RPMI7951 (cell line): ENCODE data around the gene CASK. TPM values are rescaled to one million over a fixed set of nuclear protein-coding genes. Genes with fewer than 3 reads are reported as not detected.
"Not testable (repeated sequence)": the region's sequence is repeated elsewhere in the genome, so short reads cannot be mapped to it uniquely, and the experiment has no call there.

Experiments used
- DNase-seq: peaks from one replicate; pipeline ENCODE4 v3.0.0-alpha.2; 2012; ENCODE audit warnings: low read depth
- total RNA-seq: library from RNA; depleted of rRNA; stranded (reverse); fragments of >200 nt; shearing (Covaris generic); gene quantifications from 2 replicates; pipeline ENCODE4 v1.2.3, GENCODE V29; 2014

Gene CASK
- total RNA-seq, 1 experiment from 2014 or later, result 22.8 TPM

DNA sequence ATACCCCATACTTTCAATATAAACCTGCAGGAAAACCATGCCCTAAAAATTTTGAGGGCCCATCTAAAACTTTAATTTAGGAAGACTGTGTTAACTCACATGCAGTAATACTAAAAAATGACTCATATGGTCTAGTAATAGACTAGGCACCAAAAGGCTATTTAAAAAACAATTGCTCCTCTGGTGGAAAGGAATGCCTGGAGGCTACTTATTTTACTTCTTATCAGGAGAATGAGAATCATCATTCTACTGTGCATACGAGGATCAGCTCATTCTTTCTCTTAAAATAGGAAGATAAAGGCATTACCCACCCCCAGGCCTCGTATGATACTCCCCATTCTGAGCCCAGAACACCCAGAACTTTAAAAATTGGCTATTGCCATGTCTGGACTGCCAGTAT is 277.2 kb downstream of the CASK start:
- DNase-seq, result peak; percentile 24

DNA sequence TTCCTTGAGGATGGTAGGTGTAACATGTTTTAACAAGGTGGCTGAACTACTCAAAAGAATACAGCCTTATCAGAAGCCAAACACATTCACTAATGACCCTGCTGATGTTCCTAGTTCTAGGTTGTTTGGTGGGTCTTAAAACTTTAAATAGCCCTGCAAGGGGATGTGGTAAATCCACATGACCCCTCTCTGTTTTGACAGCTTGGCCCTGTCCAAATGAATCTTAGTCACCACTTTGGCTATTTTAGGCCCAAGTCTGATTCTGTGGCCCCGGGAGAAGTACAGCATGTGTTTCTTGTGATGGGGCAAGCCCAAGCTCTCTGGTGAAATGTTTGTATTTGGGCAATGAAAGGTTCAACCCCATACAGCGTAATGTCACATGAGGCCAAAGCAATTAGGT is 289.1 kb downstream of the CASK start:
- peak; percentile 74 for DNase-seq

DNA sequence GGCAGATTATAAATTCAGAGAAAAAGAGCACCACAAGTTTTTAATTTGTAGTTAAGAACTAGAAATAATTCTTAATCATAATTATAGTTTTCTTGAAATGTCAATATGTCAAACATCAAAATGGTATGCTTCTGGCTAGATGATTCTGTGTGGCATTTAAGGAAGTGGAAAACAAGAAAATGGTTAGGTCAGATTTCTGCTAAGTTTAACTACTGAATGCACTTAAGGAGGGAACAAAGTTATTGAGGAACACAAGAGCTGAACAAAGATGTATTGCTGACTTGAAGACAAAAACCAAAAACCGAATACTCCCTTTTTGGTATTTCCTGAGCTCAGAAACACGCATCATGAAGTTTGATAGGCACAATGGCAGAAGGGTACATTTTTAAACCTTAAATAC is 293.3 kb downstream of the CASK start:
- DNase-seq, result no peak

DNA sequence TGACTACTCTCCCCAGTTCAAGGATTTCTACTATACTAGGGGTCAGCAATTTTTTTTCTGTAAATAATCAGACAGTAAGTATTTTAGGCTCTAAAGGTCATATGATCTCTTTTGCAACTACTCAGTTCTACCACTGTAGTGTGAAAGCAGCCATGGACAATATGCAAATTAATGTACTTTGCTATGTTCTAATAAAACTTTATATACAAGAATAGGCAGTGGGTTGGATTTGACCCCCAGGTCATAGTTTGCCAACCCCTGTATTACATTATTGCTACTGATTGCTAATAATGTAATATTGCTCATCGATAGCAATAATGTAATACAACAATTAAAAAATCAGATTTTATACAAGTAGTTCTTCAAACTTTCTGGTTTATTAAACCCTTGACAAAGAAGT is 293.8 kb downstream of the CASK start:
- no peak for DNase-seq

DNA sequence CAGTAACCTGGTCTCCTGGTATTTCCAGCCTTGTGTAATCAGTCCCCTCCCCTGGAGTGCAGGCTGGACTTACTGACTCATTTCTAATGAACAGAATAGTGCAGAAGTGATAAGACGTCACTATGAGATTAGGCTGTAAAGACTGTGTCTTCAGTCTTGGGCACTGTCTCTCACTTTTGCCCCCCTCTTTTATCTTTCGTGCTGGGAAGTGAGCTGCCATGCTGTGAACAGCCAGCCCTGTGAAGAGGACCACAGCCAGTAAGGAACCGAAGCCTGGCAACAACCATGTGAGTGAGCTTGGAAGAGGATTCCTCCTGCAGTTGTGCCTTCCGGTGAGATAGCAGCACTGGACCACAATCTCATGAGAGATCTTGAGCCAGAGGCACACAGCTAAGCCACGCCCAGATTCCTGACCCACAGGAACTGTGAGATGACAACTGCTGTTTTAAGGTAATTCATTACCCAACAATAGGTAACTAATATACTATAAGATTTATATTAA is 302.1 kb downstream of the CASK start:
- DNase-seq, result peak; percentile 73

DNA sequence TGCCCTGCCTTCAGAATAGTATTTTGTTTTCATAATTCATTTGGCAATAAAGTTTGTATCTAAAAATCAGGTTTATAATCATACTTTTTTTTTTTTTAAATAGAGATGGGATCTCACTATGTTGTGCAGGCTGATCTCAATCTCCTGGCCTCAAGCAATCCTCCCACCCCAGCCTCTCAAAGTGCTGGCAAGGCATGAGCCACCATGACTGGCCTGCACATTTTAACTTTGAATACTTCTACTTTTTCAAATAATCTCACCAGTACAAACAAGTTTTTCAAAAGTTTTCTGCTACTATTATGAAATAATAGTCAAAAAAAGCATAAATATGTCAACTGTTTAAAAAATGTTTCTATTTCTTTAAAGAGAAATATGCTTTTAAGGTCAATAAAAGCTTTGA is 304.1 kb downstream of the CASK start:
- DNase-seq, result no peak

DNA sequence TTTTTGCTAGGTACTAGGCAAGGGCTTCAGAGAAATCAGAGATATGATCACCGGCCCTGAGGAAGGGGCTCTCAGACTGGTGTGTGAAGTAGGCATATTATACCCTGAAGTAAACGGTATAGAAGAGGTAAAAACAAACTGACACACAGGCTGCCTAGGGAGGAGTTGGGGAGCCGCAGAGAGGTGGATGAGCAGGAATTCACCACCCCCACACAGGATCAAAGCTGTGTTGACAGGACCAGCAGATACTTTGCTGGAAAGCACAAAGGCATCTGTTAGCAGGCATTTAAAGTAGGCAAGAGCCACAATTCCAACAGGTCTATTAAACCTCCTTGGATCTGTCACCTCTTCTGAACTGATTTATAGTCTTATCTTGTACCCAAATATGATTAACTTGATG is 306.4 kb downstream of the CASK start:
- no peak for DNase-seq

DNA sequence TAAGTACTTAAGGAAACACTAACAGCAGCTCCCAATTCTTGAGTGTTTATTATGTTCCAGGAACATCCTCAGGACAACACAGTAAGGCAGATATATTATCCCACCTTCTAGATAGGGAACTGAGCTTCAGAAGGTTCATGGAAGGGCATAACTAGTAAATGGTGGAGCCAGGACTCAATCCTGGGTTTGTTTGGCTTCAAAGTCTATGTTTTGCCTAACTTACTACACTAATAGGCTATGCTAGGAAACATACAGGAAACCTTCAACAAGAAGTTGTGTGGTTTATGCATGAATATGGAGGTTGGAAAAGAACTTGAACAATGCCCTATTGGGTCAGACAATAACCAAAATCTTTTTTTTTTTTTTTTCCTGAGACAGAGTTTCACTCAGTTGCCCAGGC is 307.1 kb downstream of the CASK start:
- DNase-seq, result no peak

DNA sequence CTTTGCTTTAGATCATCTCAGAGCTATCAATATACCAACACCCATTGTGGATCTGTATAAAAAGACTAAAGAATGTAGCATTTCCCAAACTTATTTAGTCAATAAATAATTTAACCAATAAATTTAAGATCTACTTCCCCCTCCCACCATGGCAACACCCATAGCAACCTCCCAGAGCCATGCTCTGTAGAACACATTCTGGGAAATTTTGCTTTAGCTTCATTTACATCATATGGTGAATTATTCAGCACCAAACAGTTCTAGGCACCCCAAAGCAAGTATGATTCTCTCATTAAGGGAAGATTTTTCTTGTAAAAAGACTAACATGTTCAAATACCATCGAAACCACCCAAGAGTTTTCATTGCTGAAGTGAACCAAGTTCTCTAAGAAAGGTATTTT is 315.1 kb downstream of the CASK start:
- no peak for DNase-seq

DNA sequence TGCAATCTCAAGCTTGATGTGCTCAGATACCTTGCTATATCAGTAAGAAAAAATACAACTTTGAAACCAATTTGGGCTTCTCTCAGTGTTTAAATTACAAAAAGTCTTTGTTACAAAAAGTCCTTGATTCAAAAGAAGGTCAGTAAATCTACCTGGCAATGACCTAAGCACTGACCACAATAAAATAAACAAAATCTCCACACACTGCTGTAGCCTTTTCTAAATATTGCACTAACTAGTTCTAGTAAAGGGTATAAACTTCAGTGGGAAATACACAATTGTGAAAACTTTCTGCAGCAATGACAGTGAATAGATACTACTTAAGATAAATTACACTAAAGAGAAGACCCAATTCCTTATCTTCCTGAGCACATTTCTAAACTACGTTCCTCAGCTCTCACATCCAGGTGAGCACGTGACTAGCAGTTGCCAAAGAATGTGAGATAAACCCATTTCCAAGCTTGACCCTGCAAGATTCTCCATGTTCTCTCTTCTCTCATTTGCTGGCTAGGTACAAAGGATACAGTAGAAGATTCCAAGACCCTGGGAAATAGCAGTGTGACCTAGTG is 316.0 kb downstream of the CASK start:
- DNase-seq, result no peak

DNA sequence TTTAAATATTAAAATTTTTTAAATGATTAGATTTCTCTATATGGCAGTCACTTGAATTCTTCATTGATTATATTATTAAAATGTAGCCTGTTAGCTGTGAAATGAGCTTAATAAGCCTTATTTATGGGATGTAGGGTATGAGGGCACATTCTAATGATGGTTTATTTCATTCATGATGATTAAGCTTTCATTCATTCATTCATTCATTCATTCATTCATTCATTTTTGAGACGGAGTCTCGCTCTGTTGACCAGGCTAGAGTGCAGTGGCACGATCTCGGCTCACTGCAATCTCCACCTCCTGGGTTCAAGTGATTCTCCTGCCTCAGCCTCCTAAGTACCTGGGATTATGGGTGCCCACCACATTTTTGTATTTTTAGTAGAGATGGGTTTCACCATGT is 317.3 kb downstream of the CASK start:
- not testable (repeated sequence) for DNase-seq

DNA sequence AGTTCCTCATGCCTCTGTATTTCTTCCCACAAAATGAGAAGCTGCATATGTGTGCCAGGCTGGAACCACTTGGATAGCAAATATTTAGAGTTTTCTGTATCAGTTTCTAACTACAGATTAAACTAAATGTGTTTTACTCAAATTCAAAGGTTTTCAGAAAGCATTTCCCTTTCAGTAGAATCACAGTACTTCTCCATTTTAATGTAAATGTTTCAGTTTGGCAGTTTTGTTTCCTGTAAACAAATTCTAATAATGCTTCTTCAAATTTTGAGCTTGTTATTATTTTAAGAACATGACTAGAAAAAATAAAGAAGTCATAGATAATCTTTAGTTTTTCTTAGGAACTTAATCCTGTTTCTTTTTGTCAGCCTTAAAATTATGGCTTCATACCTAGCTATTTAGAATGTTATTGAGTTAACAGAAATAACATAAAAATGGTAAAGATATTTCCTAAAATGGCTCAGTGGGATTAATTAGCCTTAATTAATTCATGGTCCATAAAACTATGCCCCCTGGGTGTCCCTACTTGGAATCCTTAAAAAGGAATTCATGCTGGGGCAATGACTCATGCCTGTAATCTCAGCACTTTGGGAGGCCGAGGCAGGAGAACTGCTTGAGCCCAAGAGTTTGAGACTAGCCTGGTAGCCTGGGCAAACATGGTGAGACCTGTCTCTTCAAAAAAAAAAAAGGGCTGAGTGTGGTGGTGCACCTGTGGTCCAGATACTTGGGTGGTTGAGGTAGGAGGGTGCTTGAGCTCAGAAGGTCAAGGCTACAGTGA is 318.4 kb downstream of the CASK start:
- peak; percentile 40 for DNase-seq

DNA sequence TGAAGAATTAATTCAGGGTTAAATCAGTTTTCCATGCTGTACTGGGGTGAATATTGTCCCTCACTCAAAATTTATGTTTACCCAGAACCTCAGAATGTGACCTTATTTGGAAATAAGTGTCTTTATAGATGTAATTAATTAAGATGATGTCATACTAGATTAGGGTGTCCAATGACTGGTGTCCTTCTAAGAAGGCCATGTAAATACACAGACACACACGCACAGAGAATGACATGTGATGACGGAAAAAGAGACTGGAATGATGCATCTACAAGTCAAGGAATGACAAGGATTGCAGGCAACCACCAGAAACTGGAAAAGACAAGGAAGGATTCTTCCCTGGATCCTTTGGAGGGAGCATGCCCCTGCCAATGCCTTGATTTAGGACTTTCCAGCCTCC is 319.2 kb downstream of the CASK start:
- DNase-seq, result no peak

DNA sequence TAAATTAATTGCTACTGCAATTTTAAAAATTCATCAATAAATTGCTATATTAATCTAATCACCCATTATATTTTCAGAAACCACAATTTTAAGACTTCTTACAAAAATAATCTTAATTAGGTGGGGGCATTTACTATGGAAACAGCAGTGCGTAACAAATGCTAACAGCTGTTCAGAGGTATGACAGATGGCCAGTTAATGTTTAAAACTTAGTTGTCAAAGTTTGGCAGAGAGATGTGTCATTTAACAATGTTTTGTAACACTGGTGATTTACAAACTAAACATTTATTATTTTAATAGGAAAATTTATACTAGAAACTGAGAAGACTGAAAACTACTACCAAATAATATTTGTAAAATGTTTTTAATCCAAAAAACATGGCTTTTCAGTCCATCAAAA is 319.8 kb downstream of the CASK start:
- DNase-seq, result no peak

DNA sequence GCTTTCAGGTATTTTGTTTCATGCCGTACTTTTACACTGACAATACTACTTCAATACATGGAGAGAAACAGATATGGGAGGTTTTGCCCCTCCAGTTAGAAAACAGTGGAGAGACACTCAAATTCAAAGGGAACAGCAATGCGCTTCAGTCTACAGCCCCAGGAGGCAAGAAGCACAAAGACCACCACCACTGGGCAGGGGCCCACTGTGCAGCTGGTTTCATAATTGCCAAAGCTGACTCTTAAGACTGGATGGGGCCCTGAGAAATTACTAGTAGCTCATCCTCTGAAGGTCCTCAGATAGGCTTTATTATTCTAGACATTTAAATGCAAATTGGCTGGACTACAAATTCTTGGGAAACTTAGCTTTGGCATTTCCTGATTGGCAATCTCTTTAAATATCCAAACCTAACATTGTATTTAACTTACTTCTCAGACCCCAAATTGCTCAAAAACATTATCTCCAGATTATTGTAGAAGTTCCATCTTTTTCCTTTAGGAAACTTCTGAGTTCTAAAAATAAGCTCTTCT is 320.5 kb downstream of the CASK start:
- DNase-seq, result no peak

DNA sequence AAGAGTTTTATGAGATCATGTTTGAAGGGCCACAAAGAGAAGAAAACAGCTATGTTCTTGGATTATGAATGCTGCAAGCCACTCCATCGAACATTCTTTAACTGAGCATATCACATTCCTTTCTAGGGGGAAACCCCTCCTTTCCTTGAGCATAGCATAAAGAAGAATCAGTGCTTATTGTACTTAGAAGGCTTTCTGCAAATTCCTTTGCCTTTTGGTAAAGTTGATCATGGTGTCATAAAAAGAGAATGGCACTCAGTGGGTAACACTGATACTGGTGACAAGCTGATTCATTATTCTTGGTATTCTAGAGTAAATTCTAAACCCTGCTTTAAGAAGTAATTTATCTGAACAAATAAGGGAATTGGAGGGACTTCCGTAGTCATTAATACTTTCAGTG is 323.1 kb downstream of the CASK start:
- peak; percentile 24 for DNase-seq

DNA sequence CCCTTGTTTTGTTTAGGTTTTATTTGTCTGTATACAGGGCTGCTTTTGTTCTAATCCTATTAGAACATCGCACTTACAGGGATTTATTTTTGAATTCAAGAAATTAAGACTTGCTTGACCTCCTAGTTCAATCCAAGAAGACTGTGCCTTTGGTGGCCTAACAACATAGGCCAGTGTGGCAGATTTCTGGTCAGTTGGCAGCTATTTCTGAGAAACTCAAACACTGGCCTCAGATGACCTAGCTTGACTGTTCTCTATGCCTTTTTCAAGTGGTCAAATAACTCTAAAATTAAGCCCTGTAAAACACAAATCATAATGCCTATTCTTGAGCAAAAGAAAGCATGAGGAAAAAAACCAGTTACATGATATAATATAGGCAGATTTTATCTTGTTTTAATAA is 323.8 kb downstream of the CASK start:
- DNase-seq, result no peak

DNA sequence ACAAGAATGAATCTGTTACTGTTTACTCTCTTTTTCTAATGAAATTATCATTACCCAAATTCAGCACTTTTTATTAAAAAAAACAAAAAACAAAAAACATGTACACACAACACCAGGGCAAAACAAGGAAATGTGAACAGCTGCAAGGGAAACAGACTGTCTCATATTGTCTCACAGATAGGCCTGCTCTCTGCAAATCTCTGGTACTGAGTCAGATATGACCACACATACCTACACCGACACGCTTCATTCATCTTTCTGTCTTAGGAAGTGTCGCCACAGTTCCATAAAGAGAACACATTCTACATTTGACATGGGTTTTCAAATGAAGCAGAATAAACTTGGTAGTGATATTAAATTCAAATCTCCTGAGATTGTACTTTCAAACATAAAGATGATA is 326.8 kb downstream of the CASK start:
- peak; percentile 45 for DNase-seq

DNA sequence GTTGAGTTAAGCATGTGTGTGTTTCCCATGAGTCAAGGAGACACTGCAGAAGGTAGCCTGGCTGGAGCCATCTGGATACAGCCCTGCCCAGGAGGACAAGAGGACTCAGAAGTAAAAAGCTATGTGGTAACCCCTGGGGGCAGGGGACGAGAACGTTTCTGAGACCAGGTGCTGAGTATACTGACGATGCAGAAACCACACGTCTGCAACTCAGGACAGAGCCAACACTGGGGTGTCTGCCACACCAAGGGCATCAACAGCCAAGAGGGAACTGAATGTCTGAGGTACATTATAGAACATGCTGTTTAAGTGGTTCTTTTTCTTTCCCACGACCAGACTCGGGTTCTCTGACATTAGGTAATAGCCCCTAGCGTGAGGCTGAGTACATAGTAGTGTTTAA is 328.7 kb downstream of the CASK start:
- DNase-seq, result no peak

DNA sequence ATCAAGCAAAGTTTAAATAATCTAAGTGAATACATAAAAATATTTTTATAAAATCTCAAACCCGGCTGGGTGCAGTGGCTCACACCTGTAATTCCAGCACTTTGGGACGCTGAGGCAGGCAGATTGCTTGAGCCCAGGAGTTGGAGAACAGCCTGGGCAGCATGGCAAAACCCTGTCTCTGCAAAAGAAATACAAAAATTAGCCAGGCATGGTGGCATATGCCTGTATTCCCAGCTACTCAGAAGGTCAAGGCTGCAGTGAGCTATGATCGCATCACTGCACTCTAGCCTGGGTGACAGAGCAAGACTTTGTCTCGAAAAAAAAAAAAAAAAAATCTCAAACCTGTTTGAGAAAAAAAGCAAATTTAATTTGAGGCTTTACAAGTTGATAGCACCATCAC is 331.4 kb downstream of the CASK start:
- DNase-seq, result no peak

DNA sequence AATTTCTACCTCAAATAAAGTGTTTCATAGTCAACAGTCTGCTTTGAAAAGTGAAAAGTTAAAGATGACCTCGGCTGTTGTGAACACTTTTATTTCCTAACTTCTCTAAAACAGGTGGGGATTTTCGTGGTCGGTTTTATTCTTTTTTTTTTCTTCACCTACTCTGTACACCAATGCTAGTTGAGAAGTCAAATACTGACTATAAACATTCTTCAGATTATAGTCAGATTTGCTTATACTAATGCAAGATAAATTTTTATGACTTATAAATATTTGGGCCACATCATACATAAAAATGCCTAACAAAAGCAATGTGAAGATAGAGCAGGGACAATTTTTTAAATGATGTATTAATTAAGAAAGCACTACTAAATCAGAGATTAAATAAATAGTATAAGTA is 332.7 kb downstream of the CASK start:
- no peak for DNase-seq

DNA sequence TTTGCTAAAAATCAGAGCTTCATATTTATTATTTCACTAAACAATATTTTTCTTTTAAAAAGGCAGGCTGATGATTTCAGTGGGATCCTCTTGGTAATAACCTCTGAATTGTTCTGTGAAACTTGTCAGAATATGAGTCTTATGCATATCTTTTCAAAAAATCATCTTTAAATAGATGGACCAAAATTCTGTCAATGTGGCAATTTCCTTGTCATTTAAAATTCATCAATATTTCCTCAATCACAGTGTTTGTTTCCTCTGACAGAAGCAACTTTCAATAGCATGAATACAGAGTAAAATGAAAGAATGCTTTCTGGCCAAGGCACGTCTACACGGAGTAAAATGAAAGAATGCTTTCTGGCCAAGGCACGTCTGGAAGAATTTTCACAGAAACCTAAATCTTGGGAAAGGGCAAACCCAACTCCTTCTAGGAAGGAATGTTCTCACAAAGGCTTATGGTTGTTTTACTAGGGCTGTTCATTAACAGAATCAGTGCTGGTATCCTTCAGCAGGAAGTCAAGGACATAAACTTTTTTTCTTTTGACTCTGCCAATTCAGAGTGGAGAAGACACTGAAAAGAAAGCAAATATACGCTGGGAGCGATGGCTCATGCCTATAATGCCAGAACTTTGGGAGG is 333.6 kb downstream of the CASK start:
- no peak for DNase-seq

DNA sequence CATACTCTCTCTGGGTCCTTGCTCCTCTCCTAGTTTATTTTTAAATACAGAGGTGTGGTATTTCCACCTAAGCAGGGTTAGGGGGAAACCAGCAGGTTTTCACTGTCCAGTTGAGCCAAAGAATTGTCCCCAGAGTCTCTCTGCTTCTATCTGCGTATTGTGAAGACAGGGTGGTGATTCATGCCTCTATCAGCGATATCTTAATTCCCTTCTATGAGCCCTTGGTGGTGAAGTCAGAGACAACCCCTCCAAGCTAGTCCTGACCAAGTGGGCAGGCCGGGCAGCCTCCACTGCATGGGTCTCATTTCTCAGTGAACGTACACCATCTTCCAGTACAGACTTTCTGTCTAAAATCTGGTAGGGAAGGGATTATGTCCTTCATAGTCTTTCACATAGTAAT is 335.1 kb downstream of the CASK start:
- DNase-seq, result no peak
